ENCODE data around the gene GTF3C5. TPM values are rescaled to one million over a fixed set of nuclear protein-coding genes. Genes with fewer than 3 reads are reported as not detected.

The GTF3C5 gene
- total and polyA plus RNA-seq, 2 donors (not counting 1 experiment from before 2014, with no cell fraction given) = 32.2 to 32.4 TPM

DNA sequence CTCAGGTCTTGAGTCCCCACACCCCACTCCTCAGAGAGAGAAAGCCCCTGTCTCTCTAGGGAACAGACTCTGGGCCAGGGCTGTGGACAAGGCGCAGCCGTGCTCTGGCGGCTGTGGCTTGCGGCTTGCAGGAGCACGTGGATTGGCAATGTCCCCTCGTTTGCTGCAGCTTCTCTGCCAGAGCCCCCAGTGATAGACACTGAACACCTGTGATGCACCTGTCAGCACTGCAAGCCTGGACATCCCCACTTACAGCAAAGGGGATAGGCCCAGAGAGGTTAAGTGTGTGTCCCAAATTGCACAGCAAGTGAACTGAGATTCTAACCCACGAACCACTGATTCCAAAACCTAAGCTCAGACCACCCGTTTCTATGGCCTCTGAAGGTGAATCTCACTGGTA, 45.3 kb upstream of the GTF3C5 start:
- Histone ChIP-seq H3K79me2 (ENCODE audit: control insufficient read depth, insufficient read depth, low read length) (no peaks in the 10 kb centered on the region), H3K4me1 (ENCODE audit: control insufficient read depth, extremely low read depth, insufficient read depth, low read length) (no peaks in the 10 kb centered on the region), H3K27me3 (ENCODE audit: control insufficient read depth, insufficient read depth, low read length) (peaks cover 7% of the 10 kb centered on the region), H3K4me2 (ENCODE audit: extremely low read depth, insufficient read depth, low read length) (no peak overlapping the region), H3K36me3 (ENCODE audit: control insufficient read depth, insufficient read depth, low read length) (no peaks in the 10 kb centered on the region), H3K4me3 (replicated peaks in 1 of 4; ENCODE audit: control extremely low read depth in 1 of 4, insufficient read depth in 1 of 4, low read depth in 3 of 4, low read length in 4 of 4) (no peak overlapping the region), H3K27ac (ENCODE audit: insufficient read depth, low read length) (no peak overlapping the region), H3K9ac (ENCODE audit: insufficient read depth, low read length) (no peak overlapping the region), H2AFZ (ENCODE audit: low read length) (no peak overlapping the region), H4K20me1 (ENCODE audit: control insufficient read depth, extremely low read depth, insufficient read depth, low read length) (no peaks in the 10 kb centered on the region), H3K9me3 (ENCODE audit: control insufficient read depth, insufficient read depth, low read depth, low read length) (no peaks in the 10 kb centered on the region)
- TF ChIP-seq, protein P1, sequence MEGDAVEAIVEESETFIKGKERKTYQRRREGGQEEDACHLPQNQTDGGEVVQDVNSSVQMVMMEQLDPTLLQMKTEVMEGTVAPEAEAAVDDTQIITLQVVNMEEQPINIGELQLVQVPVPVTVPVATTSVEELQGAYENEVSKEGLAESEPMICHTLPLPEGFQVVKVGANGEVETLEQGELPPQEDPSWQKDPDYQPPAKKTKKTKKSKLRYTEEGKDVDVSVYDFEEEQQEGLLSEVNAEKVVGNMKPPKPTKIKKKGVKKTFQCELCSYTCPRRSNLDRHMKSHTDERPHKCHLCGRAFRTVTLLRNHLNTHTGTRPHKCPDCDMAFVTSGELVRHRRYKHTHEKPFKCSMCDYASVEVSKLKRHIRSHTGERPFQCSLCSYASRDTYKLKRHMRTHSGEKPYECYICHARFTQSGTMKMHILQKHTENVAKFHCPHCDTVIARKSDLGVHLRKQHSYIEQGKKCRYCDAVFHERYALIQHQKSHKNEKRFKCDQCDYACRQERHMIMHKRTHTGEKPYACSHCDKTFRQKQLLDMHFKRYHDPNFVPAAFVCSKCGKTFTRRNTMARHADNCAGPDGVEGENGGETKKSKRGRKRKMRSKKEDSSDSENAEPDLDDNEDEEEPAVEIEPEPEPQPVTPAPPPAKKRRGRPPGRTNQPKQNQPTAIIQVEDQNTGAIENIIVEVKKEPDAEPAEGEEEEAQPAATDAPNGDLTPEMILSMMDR (conservative IDR thresholded peaks at IDR 0.05 in 1 of 2, IDR thresholded peaks at IDR 0.05 in 1 of 2; ENCODE audit: low read depth in 1 of 2, low read length in 2 of 2) = no peak
- TF ChIP-seq EZH2 (IDR thresholded peaks at IDR 0.05; ENCODE audit: low read length, missing control alignments) = no peak
- no peak for DNase-seq (ENCODE audit: low read depth in 2 of 2)

DNA sequence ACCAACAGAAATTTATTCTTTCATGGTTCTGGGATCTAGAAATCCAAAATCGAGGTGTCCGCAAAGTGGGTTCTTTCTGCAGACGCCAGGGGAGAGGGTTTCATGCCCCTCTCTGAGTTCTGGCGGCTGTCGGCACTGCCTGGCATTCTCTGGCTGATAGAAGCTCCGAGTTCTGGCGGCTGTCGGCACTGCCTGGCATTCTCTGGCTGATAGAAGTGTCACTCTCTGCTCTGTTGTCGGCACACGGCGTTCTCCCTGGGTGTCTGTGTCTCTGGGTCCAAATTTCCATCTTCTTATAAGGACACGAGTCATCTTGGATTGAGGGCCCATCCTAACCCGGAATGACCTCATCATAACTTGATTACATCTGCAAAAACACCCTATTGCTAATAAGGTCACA, 44.7 kb upstream of the GTF3C5 start:
- no peak for TF ChIP-seq EZH2 (IDR thresholded peaks at IDR 0.05; ENCODE audit: low read length, missing control alignments)
- TF ChIP-seq, protein P1 (conservative IDR thresholded peaks at IDR 0.05 in 1 of 2, IDR thresholded peaks at IDR 0.05 in 1 of 2; ENCODE audit: low read depth in 1 of 2, low read length in 2 of 2) = no peak
- peaks cover 7% of the 10 kb centered on the region for H3K27me3 ChIP-seq (ENCODE audit: control insufficient read depth, insufficient read depth, low read length)

DNA sequence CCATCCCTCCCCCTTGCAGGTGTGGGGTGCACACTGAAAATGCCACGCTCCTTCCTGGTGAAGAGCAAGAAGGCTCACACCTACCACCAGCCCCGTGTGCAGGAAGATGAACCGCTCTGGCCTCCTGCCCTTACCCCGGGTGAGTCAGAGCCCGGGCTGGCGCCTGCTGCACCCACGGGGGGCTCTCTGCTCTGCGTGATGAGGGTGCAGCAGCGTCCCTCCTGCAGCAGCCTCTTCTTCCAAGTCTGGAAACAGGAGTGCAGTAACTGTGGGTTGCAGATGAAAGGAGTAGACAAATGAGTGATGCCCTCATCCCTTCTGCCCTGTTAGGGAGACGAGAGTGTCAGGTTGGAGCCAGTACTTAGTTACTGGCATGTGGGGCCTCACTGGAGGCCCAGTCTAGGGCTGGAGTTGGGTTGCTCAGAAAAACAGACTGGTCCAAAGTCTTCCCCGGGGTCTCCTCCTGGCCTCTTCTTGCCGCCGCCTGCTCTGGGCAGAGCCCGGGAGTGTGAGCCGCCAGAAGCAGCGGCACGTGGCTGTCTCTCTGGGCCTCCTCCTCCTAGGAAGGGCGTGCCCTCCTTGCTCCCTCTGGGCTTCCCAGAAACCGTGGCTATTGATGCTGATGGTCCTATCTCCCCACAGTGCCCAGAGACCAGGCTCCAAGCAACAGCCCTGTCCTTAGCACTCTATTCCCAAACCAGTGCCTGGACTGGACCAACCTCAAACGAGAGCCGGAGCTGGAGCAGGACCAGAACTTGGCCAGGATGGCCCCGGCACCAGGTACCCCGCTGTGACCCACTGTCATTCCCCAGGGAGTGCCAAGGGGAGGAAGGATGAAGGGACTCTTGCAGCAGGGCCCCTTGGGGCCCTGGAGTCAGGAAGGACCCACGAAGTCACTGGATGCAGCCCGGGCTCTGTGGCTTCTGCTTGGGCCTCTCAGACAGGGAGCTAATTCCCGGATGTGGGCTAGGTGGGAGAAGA, 43.9 kb upstream of the GTF3C5 start:
- Histone ChIP-seq H3K27me3 (ENCODE audit: control insufficient read depth, insufficient read depth, low read length) (peaks cover 12% of the 10 kb centered on the region), H3K4me3 (replicated peaks in 1 of 4; ENCODE audit: control extremely low read depth in 1 of 4, insufficient read depth in 1 of 4, low read depth in 3 of 4, low read length in 4 of 4) (no peak overlapping the region), H4K20me1 (ENCODE audit: control insufficient read depth, extremely low read depth, insufficient read depth, low read length) (no peaks in the 10 kb centered on the region), H3K9ac (ENCODE audit: insufficient read depth, low read length) (no peak overlapping the region), H2AFZ (ENCODE audit: low read length) (no peak overlapping the region), H3K79me2 (ENCODE audit: control insufficient read depth, insufficient read depth, low read length) (no peaks in the 10 kb centered on the region), H3K4me1 (ENCODE audit: control insufficient read depth, extremely low read depth, insufficient read depth, low read length) (no peaks in the 10 kb centered on the region), H3K27ac (ENCODE audit: insufficient read depth, low read length) (no peak overlapping the region), H3K4me2 (ENCODE audit: extremely low read depth, insufficient read depth, low read length) (no peak overlapping the region), H3K36me3 (ENCODE audit: control insufficient read depth, insufficient read depth, low read length) (no peaks in the 10 kb centered on the region), H3K9me3 (ENCODE audit: control insufficient read depth, insufficient read depth, low read depth, low read length) (no peaks in the 10 kb centered on the region)
- peak in 1 of 2 donors; percentile 7 for DNase-seq (ENCODE audit: low read depth in 2 of 2)
- no peak for TF ChIP-seq EZH2 (IDR thresholded peaks at IDR 0.05; ENCODE audit: low read length, missing control alignments)
- TF ChIP-seq, protein P1 (conservative IDR thresholded peaks at IDR 0.05 in 1 of 2, IDR thresholded peaks at IDR 0.05 in 1 of 2; ENCODE audit: low read depth in 1 of 2, low read length in 2 of 2) = no peak

More for the DNA sequence above, 44.7 kb upstream of the GTF3C5 start:
- no peak overlapping the region for H3K4me2 ChIP-seq (ENCODE audit: extremely low read depth, insufficient read depth, low read length)
- H3K9ac ChIP-seq (ENCODE audit: insufficient read depth, low read length) = no peak overlapping the region
- no peaks in the 10 kb centered on the region for H4K20me1 ChIP-seq (ENCODE audit: control insufficient read depth, extremely low read depth, insufficient read depth, low read length)
- H3K36me3 ChIP-seq (ENCODE audit: control insufficient read depth, insufficient read depth, low read length) = no peaks in the 10 kb centered on the region
- DNase-seq (ENCODE audit: low read depth in 2 of 2) = no peak
- no peaks in the 10 kb centered on the region for H3K4me1 ChIP-seq (ENCODE audit: control insufficient read depth, extremely low read depth, insufficient read depth, low read length)
- H3K9me3 ChIP-seq (ENCODE audit: control insufficient read depth, insufficient read depth, low read depth, low read length) = no peaks in the 10 kb centered on the region
- no peak overlapping the region for H2AFZ ChIP-seq (ENCODE audit: low read length)
- no peak overlapping the region for H3K4me3 ChIP-seq (replicated peaks in 1 of 4; ENCODE audit: control extremely low read depth in 1 of 4, insufficient read depth in 1 of 4, low read depth in 3 of 4, low read length in 4 of 4)
- no peak overlapping the region for H3K27ac ChIP-seq (ENCODE audit: insufficient read depth, low read length)
- no peaks in the 10 kb centered on the region for H3K79me2 ChIP-seq (ENCODE audit: control insufficient read depth, insufficient read depth, low read length)
